Measurements from ENCODE around the gene CREM.

Gene CREM

DNA sequence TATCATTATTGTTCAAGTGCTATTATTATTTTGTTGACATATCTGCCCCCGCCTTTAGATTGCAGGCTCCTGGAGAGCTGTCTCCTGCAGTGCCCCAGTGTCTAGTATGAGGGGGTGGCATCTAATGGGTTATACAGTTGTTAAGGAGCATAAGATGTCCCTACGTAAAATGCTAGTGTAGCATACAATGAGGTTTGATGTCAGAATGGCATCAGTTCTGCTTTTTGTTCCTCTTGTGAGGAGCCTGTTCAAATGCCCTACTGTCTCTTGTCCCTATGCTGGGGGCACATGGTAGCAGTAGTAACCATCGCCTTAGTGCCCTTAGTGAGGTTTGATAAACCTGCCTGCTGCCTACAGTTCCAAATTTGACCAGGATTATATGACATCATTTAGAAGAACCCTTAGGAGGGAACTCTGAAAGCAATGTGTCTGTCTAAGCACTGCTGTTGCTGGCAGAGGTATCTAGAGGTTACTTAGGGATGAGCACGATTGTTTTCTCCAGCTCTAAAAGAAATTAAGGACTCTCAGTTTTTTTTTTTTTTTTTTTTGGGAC, 9.7 kb downstream of the CREM start:
- DNase-seq, result no peak

- DNase-seq, result no peak
Observed at GRCh38 chr10:35140126-35140525, 13.5 kb downstream of the CREM start.

DNA sequence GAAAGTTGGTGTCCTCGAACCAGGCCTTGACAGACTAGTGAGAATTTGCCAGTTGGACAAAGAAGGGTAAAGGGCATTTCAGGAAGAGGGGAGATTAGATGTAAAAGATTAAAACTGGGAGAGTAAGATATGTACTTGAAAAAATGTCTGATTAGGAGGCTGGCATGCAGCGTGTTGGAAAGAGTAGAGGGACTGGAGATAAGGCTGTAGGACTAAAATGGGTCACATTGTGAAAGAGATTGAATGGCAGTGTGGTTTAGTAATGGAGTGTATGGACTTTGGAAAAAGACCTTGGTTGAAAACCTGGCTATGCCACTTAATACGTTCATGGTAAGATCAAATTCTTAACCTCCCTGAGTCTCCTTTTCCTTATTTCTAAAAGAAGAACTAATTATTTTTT, 14.1 kb downstream of the CREM start:
- DNase-seq, result no peak

GRCh38 chr10:35150308-35150707, 23.7 kb downstream of the CREM start:
- no peak for DNase-seq

GRCh38 chr10:35152992-35153391, 26.3 kb downstream of the CREM start:
- no peak for DNase-seq

GRCh38 chr10:35153716-35154115, 27.1 kb downstream of the CREM start:
- no peak for DNase-seq

DNA sequence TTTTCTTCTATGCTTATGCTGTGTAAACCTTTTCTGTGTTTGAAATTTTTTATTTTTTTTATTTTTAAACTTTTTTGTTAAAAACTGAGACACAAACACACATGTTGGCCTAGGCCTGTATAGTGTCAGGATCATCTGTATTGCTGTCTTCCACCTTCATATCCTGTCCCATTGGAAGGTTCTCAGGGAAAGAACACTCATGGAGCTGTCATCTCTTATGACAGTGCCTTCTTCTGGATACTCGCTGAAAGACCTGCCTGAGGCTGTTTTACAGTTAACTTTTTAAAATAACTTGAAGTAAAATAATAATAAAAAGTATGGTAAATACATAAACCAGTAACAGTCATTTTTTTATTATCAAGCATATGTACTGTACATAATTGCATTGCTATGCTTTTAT, 34.1 kb downstream of the CREM start:
- DNase-seq, result no peak

DNA sequence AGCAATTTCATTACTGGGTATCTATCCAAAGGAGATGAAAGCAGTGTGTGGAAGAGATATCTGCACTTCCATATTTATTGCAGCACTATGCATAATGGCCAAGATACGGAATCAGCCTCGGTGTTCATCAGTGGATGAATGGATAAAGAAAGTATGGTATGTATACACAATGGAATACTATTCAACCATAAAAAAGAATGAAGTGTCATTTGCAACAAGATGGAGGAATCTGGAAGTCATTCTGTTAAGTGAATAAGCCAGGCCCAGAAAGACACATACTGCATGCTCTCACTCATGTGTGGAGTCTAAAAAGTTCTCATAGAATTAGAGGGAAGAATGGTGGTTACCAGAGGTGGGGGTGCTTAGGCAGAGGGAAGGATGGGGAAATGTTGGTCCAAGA, 35.3 kb downstream of the CREM start:
- no peak for DNase-seq

DNA sequence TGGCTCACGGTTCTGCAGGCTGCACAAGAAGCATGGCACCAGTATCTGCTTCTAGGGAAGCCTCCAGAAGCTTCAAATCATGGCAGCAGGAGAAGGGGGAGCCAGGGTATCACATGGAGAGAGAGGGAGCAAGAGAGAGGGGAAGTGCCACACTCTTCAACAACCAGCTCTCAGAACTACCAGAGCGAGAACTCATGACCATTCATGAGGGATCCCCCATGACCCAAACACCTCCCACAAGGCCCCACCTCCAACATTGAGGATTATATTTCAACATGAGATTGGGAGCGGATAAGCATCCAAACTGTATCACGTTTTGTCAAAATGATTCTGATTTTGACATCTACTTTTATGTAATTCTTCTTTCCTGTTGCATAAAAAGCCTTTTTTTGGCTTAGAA, 38.5 kb downstream of the CREM start:
- DNase-seq, result no peak

DNA sequence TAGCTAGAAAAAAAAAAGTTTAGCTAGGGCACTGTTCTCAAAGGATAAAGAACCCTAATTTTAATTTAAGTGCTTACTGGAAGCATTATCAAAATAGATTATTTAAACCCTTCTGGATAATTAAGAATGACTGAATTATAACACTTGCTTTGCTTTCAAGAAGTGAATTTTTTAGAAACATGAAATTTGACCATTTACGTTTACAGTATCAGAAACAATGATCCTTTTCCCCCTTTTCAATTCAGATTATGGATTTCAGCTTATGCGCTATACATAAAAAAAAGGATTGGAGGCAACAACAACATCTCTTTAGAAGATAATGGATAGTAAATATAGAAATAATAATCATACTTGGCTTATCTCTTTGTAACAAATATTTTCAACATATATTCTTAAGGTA, 39.2 kb downstream of the CREM start:
- DNase-seq, result no peak

GRCh38 chr10:35166607-35167006, 40.0 kb downstream of the CREM start:
- no peak for DNase-seq

DNA sequence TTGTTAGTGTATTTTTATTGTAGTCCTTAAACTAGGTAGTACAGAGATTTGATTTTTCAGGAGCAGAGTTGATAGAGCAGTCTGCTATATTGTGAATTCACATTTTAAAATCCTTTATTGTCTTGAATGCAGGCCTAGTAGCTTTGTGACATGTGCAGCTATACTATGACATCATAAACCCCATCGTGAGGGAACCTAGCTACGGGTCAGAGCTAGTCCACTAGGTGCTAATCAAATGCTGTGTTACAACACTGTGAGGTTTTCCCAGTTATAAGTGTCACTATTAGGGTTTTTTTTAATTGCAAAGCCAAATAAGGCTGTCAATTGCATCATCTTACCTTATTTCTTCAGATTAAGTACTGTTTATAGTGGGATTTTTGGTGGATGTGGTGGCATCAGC, 40.7 kb downstream of the CREM start:
- DNase-seq, result no peak

DNA sequence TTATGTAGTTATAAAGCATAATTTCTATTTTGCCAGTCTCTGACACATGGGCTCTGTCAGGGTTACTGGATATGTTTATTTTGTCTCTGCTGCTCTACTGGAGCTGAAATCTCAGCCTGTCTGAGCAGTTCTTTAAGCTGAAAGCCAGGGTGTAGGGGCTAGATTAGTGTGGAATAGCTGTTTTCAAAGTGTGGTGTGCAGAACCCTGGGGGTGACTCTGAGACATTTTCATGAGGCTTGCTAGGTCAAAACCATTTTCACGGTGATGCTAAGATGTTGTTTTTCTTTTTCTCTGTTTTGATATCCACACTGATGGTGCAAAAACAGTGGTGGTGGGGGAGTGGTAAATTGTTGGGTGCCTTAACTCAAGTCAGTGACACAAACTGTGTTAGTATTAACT, 45.5 kb downstream of the CREM start:
- no peak for DNase-seq

DNA sequence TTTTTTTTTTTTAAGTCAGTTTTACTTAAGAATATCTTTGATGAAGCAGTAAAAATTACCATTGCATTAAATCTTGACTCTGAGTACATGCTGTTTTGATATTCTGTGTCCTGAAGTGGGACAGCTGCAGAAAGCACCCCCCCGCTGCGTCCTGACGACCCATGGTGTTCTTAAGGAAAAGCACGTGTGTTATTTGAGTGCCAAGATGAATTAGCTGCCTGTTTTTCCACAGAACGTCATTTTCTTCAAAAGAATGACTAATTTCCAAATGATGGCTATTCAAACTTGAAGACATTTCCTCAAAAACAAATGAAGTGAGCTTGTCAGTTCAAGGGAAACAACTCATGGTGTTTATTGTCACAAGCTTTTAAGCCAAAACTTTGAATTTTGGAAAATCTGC, 45.9 kb downstream of the CREM start:
- peak; percentile 67 for DNase-seq

DNA sequence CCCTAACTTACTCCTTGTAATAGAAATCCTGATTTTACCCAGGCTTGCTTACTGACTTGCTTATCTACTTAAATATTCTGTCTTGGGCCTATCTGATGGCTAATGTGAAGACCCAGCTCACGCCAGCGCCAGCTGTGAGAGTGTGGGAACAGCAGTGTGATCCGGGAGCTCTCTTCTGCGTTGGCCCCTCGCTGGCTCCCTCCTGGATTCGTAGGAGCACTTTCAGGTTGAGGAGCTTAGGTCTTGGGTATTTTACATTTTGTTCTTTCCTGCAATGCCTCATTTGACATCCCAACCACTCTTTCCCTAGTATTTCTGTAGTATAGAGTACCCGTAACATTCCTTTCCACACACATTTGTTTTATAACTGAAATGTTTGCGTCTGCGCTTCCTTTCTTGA, 51.7 kb downstream of the CREM start:
- DNase-seq, result no peak

DNA sequence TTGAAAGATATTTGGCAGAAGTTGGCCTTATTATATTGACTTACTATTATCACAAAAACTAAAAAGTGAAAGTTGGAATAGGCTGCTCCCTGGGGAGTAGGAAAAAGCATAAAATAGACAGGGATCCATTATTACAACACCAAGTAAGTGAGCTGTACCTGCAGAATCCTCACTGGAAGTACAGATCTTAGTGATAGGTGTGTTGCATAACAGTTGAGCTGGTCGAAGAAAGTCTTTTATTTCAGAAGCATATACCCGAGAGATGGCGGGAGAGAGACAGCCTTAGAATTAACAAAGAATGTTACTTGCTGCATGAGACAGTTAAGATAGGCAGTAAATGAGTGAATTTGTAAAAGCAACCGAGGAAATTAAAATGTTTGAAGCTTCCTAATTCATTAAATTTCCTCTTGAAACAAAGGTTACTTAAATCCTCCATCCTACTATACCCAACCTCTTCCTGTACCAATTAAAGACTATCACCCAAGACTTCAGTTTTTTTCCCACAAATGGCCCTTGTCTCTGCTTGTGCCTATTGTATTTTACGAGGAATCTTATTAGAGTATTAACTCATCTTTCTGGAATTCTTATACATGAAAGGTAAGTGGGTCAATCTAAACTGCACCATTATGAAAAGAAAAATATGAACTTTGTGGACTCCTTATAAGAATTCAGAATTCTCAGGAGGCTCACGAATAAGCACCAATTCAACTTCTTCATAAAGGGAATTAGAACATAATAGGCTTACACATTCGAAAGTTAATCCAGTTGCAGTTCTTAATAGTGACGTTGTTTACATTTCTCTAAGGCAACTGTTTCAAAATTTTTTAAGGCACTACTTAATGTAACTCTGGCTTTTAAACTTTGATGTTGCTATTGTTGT, 56.2 kb downstream of the CREM start:
- DNase-seq, result no peak

GRCh38 chr10:35184527-35185171, 58.0 kb downstream of the CREM start:
- no peak for DNase-seq

GRCh38 chr10:35185260-35186034, 58.8 kb downstream of the CREM start:
- no peak for DNase-seq

GRCh38 chr10:35188954-35189353, 62.3 kb downstream of the CREM start:
- DNase-seq, result no peak

DNA sequence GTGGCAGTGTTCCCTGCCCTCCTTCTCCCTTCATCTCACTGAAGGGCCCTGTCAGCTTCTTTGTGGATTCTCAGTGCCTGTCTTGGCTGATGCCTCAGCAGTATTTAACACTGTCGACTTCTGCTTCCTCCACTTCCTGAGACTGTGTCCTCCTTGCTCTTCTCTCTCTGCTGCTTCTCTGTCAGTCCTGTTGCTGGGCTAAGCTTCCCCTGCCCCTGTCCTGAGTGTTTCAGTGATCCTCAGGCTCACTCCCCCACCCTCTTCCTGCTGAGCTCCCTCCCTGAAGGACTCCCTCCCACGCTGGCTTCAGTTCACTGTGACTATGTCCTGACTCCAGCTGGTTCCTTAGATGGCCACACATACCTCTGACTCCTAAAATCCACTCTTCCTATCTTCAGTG, 64.9 kb downstream of the CREM start:
- DNase-seq, result no peak

- no peak for DNase-seq
Observed at GRCh38 chr10:35192645-35193249, 66.1 kb downstream of the CREM start.

DNA sequence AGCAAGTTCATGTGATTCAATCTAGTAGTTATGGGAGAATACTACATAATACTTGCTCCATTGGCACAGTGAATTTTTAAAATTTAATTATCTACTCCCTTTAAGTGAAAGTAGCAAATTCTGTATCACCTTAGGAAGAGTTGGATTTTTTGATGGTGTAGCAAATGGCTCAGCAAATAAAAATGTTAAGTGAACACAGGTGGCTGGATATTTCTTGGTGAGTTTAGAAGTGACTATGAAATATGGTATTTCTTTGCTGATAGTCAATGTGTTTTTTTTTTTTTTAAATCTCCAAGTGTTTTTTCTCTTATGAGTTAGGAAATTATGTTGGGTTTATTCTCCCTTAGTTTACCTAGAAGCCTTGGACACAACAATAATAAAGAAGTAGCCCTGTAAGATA, 67.8 kb downstream of the CREM start:
- no peak for DNase-seq

GRCh38 chr10:35194906-35195305, 68.3 kb downstream of the CREM start:
- DNase-seq, result no peak
